ENCODE data around the gene TGDS. TPM values are rescaled to one million over a fixed set of nuclear protein-coding genes. Genes with fewer than 3 reads are reported as not detected.

The TGDS gene
- total RNA-seq, 1 experiment from 2014 or later, result 21.6 TPM

Other genes with a start within 250 kb of the TGDS start
- gene DCT, start 116.5 kb downstream of the TGDS start, total RNA-seq (2014; rRNA removed; shearing (Covaris generic)), result not detected in 2 replicates
- gene GPR180, start 5.7 kb upstream of the TGDS start, total RNA-seq (2014; rRNA removed; shearing (Covaris generic)), result 6.6 and 7.3 TPM in 2 replicates
- 0.09 TPM in 1 of 2 replicates, not detected in the other for gene SOX21, start 116.4 kb upstream of the TGDS start, total RNA-seq (2014; rRNA removed; shearing (Covaris generic))